ENCODE results near the gene RGL2. TPM values are rescaled to one million over a fixed set of nuclear protein-coding genes. Genes with fewer than 3 reads are reported as not detected.

Gene RGL2
- total and polyA plus RNA-seq, 2 of the 13 experiments (the other 11 are each of a cell fraction or from before 2014, with no cell fraction given) = 22.9 to 47.4 TPM

DNA sequence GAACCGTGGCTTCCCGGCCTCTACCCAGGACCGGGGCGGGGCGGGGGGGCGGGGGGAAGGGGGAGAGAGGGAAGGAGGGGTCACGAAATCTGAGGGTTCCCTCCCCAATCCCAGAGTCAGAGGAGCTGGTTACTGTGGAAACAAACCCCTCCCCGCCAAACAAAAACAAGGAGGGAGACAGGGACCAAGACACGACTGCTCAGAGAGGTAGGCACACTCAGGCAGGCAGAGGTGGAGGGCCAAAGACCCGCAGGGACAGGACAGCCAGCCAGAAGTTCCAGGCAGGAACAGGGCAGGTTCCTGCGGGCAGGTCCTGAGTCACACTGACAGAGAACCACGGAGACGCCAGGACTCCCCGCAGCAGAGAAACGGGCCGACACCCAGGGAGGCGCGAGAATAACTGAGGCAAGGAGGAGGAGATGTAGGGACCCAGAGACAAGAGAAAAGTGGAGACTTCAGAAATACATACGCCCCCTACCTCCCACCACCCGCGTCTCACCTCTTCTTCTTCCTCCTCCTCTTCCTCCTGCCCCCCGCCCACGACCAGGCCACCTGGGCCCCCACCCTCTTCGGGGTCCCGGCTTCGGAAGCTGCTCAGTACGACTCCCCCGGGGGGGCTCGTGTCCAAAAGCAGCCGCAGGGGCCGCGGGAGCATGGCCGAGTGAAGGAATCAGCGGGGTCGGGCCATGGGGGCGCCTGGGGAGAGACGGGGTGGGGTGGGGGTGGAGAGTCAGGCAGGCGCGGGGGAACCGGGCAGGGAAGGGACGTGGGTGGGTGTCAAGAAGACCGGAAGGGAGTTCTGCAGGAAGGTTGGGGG is 578 bp downstream of the RGL2 start (continued):
- TF ChIP-seq, protein P1, sequence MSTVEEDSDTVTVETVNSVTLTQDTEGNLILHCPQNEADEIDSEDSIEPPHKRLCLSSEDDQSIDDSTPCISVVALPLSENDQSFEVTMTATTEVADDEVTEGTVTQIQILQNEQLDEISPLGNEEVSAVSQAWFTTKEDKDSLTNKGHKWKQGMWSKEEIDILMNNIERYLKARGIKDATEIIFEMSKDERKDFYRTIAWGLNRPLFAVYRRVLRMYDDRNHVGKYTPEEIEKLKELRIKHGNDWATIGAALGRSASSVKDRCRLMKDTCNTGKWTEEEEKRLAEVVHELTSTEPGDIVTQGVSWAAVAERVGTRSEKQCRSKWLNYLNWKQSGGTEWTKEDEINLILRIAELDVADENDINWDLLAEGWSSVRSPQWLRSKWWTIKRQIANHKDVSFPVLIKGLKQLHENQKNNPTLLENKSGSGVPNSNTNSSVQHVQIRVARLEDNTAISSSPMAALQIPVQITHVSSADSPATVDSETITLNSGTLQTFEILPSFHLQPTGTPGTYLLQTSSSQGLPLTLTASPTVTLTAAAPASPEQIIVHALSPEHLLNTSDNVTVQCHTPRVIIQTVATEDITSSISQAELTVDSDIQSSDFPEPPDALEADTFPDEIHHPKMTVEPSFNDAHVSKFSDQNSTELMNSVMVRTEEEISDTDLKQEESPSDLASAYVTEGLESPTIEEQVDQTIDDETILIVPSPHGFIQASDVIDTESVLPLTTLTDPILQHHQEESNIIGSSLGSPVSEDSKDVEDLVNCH (CRISPR knock-in tag; IDR thresholded peaks at IDR 0.05) = no peak
- TF ChIP-seq RAD51 (IDR thresholded peaks at IDR 0.05; ENCODE audit: borderline replicate concordance) (no peak), ZNF205 (CRISPR knock-in tag; IDR thresholded peaks at IDR 0.05) (no peak), MTA1 (CRISPR knock-in tag; IDR thresholded peaks at IDR 0.05; ENCODE audit: borderline replicate concordance) (no peak), CBFB (CRISPR knock-in tag; IDR thresholded peaks at IDR 0.05) (no peak), MAFG (CRISPR knock-in tag; IDR thresholded peaks at IDR 0.05) (no peak), POLR2A (IDR thresholded peaks at IDR 0.05; ENCODE audit: insufficient read depth in 1 of 2, low read depth in 2 of 2, low read length in 2 of 2) (peak; percentile 42 to 87; a peak in 2 of 4 replicates), ZNF652 (CRISPR knock-in tag; IDR thresholded peaks at IDR 0.05; ENCODE audit: borderline replicate concordance, low read depth) (no peak), HOXA5 (CRISPR knock-in tag; IDR thresholded peaks at IDR 0.05) (no peak), ARNT (IDR thresholded peaks at IDR 0.05) (no peak), ZMYM3 (CRISPR knock-in tag; IDR thresholded peaks at IDR 0.05) (0 out of 2 replicates have a peak, but pooled peaks have one; percentile 19), TSC22D2 (CRISPR knock-in tag; IDR thresholded peaks at IDR 0.05; ENCODE audit: borderline replicate concordance) (0 out of 2 replicates have a peak, but pooled peaks have one; percentile 34), PITX1 (CRISPR knock-in tag; IDR thresholded peaks at IDR 0.05) (peak; percentile 40; the same call in 1 of the 2 replicates)
- TF ChIP-seq, protein P2, sequence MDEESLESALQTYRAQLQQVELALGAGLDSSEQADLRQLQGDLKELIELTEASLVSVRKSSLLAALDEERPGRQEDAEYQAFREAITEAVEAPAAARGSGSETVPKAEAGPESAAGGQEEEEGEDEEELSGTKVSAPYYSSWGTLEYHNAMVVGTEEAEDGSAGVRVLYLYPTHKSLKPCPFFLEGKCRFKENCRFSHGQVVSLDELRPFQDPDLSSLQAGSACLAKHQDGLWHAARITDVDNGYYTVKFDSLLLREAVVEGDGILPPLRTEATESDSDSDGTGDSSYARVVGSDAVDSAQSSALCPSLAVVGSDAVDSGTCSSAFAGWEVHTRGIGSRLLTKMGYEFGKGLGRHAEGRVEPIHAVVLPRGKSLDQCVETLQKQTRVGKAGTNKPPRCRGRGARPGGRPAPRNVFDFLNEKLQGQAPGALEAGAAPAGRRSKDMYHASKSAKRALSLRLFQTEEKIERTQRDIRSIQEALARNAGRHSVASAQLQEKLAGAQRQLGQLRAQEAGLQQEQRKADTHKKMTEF (CRISPR knock-in tag; IDR thresholded peaks at IDR 0.05) = no peak
- TF ChIP-seq, protein P3, sequence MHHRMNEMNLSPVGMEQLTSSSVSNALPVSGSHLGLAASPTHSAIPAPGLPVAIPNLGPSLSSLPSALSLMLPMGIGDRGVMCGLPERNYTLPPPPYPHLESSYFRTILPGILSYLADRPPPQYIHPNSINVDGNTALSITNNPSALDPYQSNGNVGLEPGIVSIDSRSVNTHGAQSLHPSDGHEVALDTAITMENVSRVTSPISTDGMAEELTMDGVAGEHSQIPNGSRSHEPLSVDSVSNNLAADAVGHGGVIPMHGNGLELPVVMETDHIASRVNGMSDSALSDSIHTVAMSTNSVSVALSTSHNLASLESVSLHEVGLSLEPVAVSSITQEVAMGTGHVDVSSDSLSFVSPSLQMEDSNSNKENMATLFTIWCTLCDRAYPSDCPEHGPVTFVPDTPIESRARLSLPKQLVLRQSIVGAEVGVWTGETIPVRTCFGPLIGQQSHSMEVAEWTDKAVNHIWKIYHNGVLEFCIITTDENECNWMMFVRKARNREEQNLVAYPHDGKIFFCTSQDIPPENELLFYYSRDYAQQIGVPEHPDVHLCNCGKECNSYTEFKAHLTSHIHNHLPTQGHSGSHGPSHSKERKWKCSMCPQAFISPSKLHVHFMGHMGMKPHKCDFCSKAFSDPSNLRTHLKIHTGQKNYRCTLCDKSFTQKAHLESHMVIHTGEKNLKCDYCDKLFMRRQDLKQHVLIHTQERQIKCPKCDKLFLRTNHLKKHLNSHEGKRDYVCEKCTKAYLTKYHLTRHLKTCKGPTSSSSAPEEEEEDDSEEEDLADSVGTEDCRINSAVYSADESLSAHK (CRISPR knock-in tag; IDR thresholded peaks at IDR 0.05; ENCODE audit: borderline replicate concordance) = no peak
- TF ChIP-seq, protein P4, sequence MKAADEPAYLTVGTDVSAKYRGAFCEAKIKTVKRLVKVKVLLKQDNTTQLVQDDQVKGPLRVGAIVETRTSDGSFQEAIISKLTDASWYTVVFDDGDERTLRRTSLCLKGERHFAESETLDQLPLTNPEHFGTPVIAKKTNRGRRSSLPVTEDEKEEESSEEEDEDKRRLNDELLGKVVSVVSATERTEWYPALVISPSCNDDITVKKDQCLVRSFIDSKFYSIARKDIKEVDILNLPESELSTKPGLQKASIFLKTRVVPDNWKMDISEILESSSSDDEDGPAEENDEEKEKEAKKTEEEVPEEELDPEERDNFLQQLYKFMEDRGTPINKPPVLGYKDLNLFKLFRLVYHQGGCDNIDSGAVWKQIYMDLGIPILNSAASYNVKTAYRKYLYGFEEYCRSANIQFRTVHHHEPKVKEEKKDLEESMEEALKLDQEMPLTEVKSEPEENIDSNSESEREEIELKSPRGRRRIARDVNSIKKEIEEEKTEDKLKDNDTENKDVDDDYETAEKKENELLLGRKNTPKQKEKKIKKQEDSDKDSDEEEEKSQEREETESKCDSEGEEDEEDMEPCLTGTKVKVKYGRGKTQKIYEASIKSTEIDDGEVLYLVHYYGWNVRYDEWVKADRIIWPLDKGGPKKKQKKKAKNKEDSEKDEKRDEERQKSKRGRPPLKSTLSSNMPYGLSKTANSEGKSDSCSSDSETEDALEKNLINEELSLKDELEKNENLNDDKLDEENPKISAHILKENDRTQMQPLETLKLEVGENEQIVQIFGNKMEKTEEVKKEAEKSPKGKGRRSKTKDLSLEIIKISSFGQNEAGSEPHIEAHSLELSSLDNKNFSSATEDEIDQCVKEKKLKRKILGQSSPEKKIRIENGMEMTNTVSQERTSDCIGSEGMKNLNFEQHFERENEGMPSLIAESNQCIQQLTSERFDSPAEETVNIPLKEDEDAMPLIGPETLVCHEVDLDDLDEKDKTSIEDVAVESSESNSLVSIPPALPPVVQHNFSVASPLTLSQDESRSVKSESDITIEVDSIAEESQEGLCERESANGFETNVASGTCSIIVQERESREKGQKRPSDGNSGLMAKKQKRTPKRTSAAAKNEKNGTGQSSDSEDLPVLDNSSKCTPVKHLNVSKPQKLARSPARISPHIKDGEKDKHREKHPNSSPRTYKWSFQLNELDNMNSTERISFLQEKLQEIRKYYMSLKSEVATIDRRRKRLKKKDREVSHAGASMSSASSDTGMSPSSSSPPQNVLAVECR (CRISPR knock-in tag; IDR thresholded peaks at IDR 0.05; ENCODE audit: borderline replicate concordance) = no peak; the same call in 1 of the 2 replicates
- TF ChIP-seq, protein P5, sequence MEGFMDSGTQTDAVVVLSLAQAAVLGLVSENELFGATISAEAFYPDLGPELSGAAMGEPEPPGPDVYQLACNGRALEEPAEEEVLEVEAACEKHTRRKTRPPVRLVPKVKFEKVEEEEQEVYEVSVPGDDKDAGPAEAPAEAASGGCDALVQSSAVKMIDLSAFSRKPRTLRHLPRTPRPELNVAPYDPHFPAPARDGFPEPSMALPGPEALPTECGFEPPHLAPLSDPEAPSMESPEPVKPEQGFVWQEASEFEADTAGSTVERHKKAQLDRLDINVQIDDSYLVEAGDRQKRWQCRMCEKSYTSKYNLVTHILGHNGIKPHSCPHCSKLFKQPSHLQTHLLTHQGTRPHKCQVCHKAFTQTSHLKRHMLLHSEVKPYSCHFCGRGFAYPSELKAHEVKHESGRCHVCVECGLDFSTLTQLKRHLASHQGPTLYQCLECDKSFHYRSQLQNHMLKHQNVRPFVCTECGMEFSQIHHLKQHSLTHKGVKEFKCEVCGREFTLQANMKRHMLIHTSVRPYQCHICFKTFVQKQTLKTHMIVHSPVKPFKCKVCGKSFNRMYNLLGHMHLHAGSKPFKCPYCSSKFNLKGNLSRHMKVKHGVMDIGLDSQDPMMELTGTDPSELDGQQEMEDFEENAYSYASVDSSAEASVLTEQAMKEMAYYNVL (CRISPR knock-in tag; IDR thresholded peaks at IDR 0.05; ENCODE audit: borderline replicate concordance) = no peak

All from HepG2 (cell line).